Panc1 (cell line): ENCODE measurements around the gene UBE2A. TPM values are rescaled to one million over a fixed set of nuclear protein-coding genes. Genes with fewer than 3 reads are reported as not detected.

Source experiments
- ATAC-seq: fragments of 200-7000 bp; cut with Tn5 transposase; 2 replicates; pipeline ENCODE4 v1.9.1; 2020; ENCODE audit warnings: mild to moderate bottlenecking, moderate library complexity
- BruUV-seq: library from RNA; stranded (reverse); fragments of 400-500 nt; replicated peaks from 2 replicates; lab custom pipeline; 2021; lab: Mats Ljungman, UMichigan
- CTCF ChIA-PET: fragments of 300-600 bp; sonication (Branson Sonifier 250); formaldehyde crosslinking; loops from one replicate; lab custom pipeline; 2022; ENCODE audit warnings: antibody characterized with exemption; lab: Charles Lee
- POLR2A ChIA-PET: fragments of 300-600 bp; sonication (Branson Sonifier 250); formaldehyde crosslinking; loops from one replicate; lab custom pipeline; 2022; ENCODE audit warnings: antibody characterized with exemption; lab: Charles Lee
- DNase-seq: peaks from one replicate; pipeline ENCODE4 v3.0.0-alpha.2; 2010; ENCODE audit warnings: low read depth, low spot score
- H3K27ac ChIP-seq: 2 replicates; pipeline ENCODE4 v1.5.1; 2011; ENCODE audit warnings: mild to moderate bottlenecking, low read length, inconsistent platforms
- H3K27me3 ChIP-seq: fragments of 200-500 bp; sonication (Bioruptor generic); 2 replicates; pipeline ENCODE4 v1.6.0; 2014; ENCODE audit warnings: low read length, inconsistent platforms; ENCODE audit not compliant: control insufficient read depth, insufficient read depth
- H3K36me3 ChIP-seq: fragments of 200-500 bp; sonication (Bioruptor generic); 2 replicates; pipeline ENCODE4 v1.5.1; 2014; ENCODE audit warnings: inconsistent platforms, mild to moderate bottlenecking, low read length, moderate library complexity; ENCODE audit not compliant: control insufficient read depth, insufficient read depth
- H3K4me1 ChIP-seq: 2 replicates; pipeline ENCODE4 v1.5.1; 2011; ENCODE audit warnings: inconsistent platforms, mild to moderate bottlenecking, low read length, moderate library complexity; ENCODE audit not compliant: control insufficient read depth, insufficient read depth
- H3K4me3 ChIP-seq, 2 experiments: 2 replicates each; pipeline ENCODE4 v1.5.1; 2011 to 2012; ENCODE audit warnings: low read depth in 2 of 2, low read length in 2 of 2, mild to moderate bottlenecking in 2 of 2, inconsistent platforms in 1 of 2, moderate library complexity in 1 of 2
- H3K9me3 ChIP-seq: fragments of 200-500 bp; sonication (Bioruptor generic); 2 replicates; pipeline ENCODE4 v1.5.1; 2014; ENCODE audit warnings: low read depth, mild to moderate bottlenecking, inconsistent platforms, low read length, moderate library complexity; ENCODE audit not compliant: control insufficient read depth, insufficient read depth
- CTCF ChIP-seq: fragments of 450-650 bp; IDR thresholded peaks from 2 replicates; pipeline ENCODE4 v1.5.1; 2017; ENCODE audit warnings: mild to moderate bottlenecking
- POLR2AphosphoS5 ChIP-seq: IDR thresholded peaks from 2 replicates; pipeline ENCODE4 v1.6.1; 2012; ENCODE audit warnings: mild to moderate bottlenecking, low read depth, low read length, moderate library complexity
- SIN3A ChIP-seq: IDR thresholded peaks from 2 replicates; pipeline ENCODE4 v1.6.1; 2012; ENCODE audit warnings: low read depth, mild to moderate bottlenecking, low read length, moderate library complexity, borderline replicate concordance; ENCODE audit not compliant: insufficient read depth
- TCF7L2 ChIP-seq: IDR thresholded peaks from 2 replicates; pipeline ENCODE4 v1.6.1; 2011; ENCODE audit warnings: mild to moderate bottlenecking, low read depth, low read length, inconsistent platforms
- in situ Hi-C: cut with HindIII; loops from 2 replicates; pipeline ENCODE4 v1.10.0; 2016; ENCODE audit warnings: low sequenced_read_pairs, low pct_unique_long_range_greater_than_20kb
- intact Hi-C: fragments of 100-400 bp; cut with micrococcal nuclease; formaldehyde crosslinking; loops from one replicate; pipeline ENCODE4 v1.10.0; 2022; ENCODE audit not compliant: unreplicated experiment
- total RNA-seq: library from RNA; stranded (reverse); gene quantifications from one replicate; pipeline ENCODE4 v1.2.1, GENCODE V29; 2021; ENCODE audit not compliant: unreplicated experiment
- TF ChIP-seq, protein P1 (sequence below), 2 experiments: IDR thresholded peaks; 2 replicates each; pipeline ENCODE4 v1.6.1; 2011 to 2012; ENCODE audit warnings: low read depth in 2 of 2, control low read depth in 1 of 2, low read length in 1 of 2, mild to moderate bottlenecking in 1 of 2, moderate library complexity in 1 of 2; ENCODE audit not compliant: insufficient read depth in 1 of 2

UBE2A gene
- total RNA-seq, 1 experiment from 2014 or later, result 110 TPM

GRCh38 chrX:119622356-119623232 is 48.2 kb downstream of the UBE2A start:
- ChIA-PET CTCF (interaction anchor here (0.6 kb wide), 1 partner anchor 17 kb away, joined by 3 read pairs; no protein-coding TSS in a partner anchor), POLR2A (no interaction called here)
- intact Hi-C loops, result no loop called here
- DNase-seq, result no peak
- BruUV-seq, result no TSS peak
- no peak for ATAC-seq
- Histone ChIP-seq H3K27me3 (no peaks in the 10 kb centered on the region), H3K4me1 (peaks cover 5% of the 10 kb centered on the region), H3K4me3 (no peak overlapping the region), H3K36me3 (no peaks in the 10 kb centered on the region), H3K9me3 (no peaks in the 10 kb centered on the region), H3K27ac (no peak overlapping the region)
- in situ Hi-C loops, result no loop called here
- TF ChIP-seq TCF7L2 (0 out of 2 replicates have a peak, but pooled peaks have one; percentile 31), SIN3A (no peak), CTCF (no peak)

DNA sequence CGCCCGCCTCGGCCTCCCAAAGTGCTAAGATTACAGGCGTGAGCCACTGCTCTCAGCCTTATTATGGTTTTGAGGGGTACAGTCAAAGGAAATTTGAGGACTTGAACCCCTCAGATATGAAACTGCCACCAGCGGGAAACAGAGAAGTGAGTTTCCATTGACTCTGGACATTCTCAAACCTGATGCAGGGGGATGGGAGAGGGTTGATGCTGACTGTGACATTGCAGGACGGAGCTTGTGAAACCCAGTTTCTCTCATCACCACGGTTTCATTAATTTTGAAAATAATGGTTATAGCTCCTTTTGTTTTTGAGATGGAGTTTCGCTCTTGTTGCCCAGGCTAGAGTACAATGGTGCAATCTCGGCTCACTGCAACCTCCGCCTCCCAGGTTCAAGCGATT is 50.1 kb downstream of the UBE2A start:
- H3K4me1 ChIP-seq, result peaks cover 5% of the 10 kb centered on the region
- no peak overlapping the region for H3K27ac ChIP-seq
- no peak for DNase-seq
- BruUV-seq, result no TSS peak
- CTCF ChIA-PET, result interaction anchor here (0.6 kb wide), 1 partner anchor 13 kb away, joined by 5 read pairs; no protein-coding TSS in a partner anchor
- no peaks in the 10 kb centered on the region for H3K36me3 ChIP-seq
- intact Hi-C loops, result no loop called here
- in situ Hi-C loops, result no loop called here
- H3K4me3 ChIP-seq, result no peak overlapping the region
- TF ChIP-seq SIN3A (no peak), POLR2AphosphoS5 (no peak), CTCF (no peak), TCF7L2 (no peak)
- TF ChIP-seq, protein P1, sequence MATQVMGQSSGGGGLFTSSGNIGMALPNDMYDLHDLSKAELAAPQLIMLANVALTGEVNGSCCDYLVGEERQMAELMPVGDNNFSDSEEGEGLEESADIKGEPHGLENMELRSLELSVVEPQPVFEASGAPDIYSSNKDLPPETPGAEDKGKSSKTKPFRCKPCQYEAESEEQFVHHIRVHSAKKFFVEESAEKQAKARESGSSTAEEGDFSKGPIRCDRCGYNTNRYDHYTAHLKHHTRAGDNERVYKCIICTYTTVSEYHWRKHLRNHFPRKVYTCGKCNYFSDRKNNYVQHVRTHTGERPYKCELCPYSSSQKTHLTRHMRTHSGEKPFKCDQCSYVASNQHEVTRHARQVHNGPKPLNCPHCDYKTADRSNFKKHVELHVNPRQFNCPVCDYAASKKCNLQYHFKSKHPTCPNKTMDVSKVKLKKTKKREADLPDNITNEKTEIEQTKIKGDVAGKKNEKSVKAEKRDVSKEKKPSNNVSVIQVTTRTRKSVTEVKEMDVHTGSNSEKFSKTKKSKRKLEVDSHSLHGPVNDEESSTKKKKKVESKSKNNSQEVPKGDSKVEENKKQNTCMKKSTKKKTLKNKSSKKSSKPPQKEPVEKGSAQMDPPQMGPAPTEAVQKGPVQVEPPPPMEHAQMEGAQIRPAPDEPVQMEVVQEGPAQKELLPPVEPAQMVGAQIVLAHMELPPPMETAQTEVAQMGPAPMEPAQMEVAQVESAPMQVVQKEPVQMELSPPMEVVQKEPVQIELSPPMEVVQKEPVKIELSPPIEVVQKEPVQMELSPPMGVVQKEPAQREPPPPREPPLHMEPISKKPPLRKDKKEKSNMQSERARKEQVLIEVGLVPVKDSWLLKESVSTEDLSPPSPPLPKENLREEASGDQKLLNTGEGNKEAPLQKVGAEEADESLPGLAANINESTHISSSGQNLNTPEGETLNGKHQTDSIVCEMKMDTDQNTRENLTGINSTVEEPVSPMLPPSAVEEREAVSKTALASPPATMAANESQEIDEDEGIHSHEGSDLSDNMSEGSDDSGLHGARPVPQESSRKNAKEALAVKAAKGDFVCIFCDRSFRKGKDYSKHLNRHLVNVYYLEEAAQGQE (IDR thresholded peaks at IDR 0.05; ENCODE audit: insufficient read depth in 1 of 2, low read depth in 2 of 2, low read length in 1 of 2), result no peak
- H3K27me3 ChIP-seq, result no peaks in the 10 kb centered on the region
- POLR2A ChIA-PET, result no interaction called here
- ATAC-seq, result no peak
- no peaks in the 10 kb centered on the region for H3K9me3 ChIP-seq
